HEK293 (cell line): ENCODE data around the gene SLC22A16.

Experiments used
- CTCF ChIA-PET: fragments of 350-600 bp; formaldehyde crosslinking; extraction: SDS; loops from one replicate; lab custom pipeline; 2021; ENCODE audit warnings: antibody characterized with exemption; lab: Yijun Ruan, JAX
- POLR2A ChIA-PET: fragments of 300-600 bp; formaldehyde crosslinking; extraction: SDS; loops from one replicate; lab custom pipeline; 2020; ENCODE audit warnings: antibody characterized with exemption, inconsistent platforms; lab: Yijun Ruan, JAX
- H3K27ac ChIP-seq: fragments of 200-500 bp; sonication (Bioruptor generic); 2 replicates; pipeline ENCODE4 v1.5.1; 2014; ENCODE audit warnings: low read depth, low read length, control low read depth, inconsistent platforms; ENCODE audit errors: extremely low read depth
- H3K36me3 ChIP-seq, 2 experiments: fragments of 200-500 bp in 1 of 2; sonication (Bioruptor generic) in 1 of 2; 1 replicate in 1 of 2; 2 replicates in 1 of 2; pipeline ENCODE4 v1.5.1; 2014 to 2017; ENCODE audit warnings: inconsistent platforms in 2 of 2, low read length in 2 of 2; ENCODE audit not compliant: control insufficient read depth in 2 of 2, insufficient read depth in 1 of 2
- H3K4me1 ChIP-seq: fragments of 200-500 bp; sonication (Bioruptor generic); 2 replicates; pipeline ENCODE4 v1.5.1; 2014; ENCODE audit warnings: mild to moderate bottlenecking, low read length, inconsistent platforms; ENCODE audit not compliant: control insufficient read depth, insufficient read depth
- H3K4me3 ChIP-seq: 2 replicates; pipeline ENCODE4 v1.5.1; 2011; ENCODE audit warnings: low read depth, mild to moderate bottlenecking, control low read depth, low read length, moderate library complexity
- H3K9me3 ChIP-seq: fragments of 200-500 bp; sonication (Bioruptor generic); 2 replicates; pipeline ENCODE4 v1.5.1; 2014; ENCODE audit warnings: low read depth, low read length, inconsistent platforms; ENCODE audit not compliant: control insufficient read depth, insufficient read depth
- EGR2 ChIP-seq: fragments of 450-650 bp; formaldehyde crosslinking; IDR thresholded peaks from 2 replicates; pipeline ENCODE4 v1.5.1; 2016; ENCODE audit warnings: low read depth, missing biosample characterization, missing genetic modification characterization
- GLIS1 ChIP-seq: fragments of 450-650 bp; formaldehyde crosslinking; IDR thresholded peaks from 2 replicates; pipeline ENCODE4 v1.5.1; 2016; ENCODE audit warnings: missing biosample characterization, missing genetic modification characterization
- IKZF3 ChIP-seq: fragments of 450-650 bp; IDR thresholded peaks from 2 replicates; pipeline ENCODE4 v1.5.0; 2018; ENCODE audit warnings: missing biosample characterization, mild to moderate bottlenecking, missing genetic modification characterization, moderate library complexity
- KLF17 ChIP-seq: fragments of 450-650 bp; formaldehyde crosslinking; IDR thresholded peaks from 2 replicates; pipeline ENCODE4 v1.5.1; 2016; ENCODE audit warnings: missing biosample characterization, missing genetic modification characterization
- SETDB1 ChIP-seq: IDR thresholded peaks from one replicate; pipeline ENCODE4 v1.6.1; 2017; ENCODE audit warnings: mild to moderate bottlenecking, low read length, moderate library complexity, mixed read lengths; ENCODE audit not compliant: insufficient read length
- SP7 ChIP-seq: fragments of 450-650 bp; formaldehyde crosslinking; IDR thresholded peaks from 2 replicates; pipeline ENCODE4 v1.5.1; 2016; ENCODE audit warnings: missing biosample characterization, missing genetic modification characterization
- TSHZ1 ChIP-seq: fragments of 450-650 bp; formaldehyde crosslinking; IDR thresholded peaks from 2 replicates; pipeline ENCODE4 v1.5.1; 2016; ENCODE audit warnings: missing biosample characterization, missing genetic modification characterization, borderline replicate concordance
- WT1 ChIP-seq: fragments of 450-650 bp; formaldehyde crosslinking; IDR thresholded peaks from 2 replicates; pipeline ENCODE4 v1.5.1; 2016; ENCODE audit warnings: missing biosample characterization, missing genetic modification characterization
- ZBTB17 ChIP-seq: fragments of 450-650 bp; formaldehyde crosslinking; IDR thresholded peaks from 2 replicates; pipeline ENCODE4 v1.5.1; 2016; ENCODE audit warnings: missing biosample characterization, missing genetic modification characterization
- ZBTB21 ChIP-seq: fragments of 450-650 bp; formaldehyde crosslinking; IDR thresholded peaks from 2 replicates; pipeline ENCODE4 v1.5.1; 2017; ENCODE audit warnings: missing biosample characterization, missing genetic modification characterization
- ZEB2 ChIP-seq: fragments of 450-650 bp; formaldehyde crosslinking; IDR thresholded peaks from 2 replicates; pipeline ENCODE4 v1.5.1; 2016; ENCODE audit warnings: missing biosample characterization, missing genetic modification characterization
- ZNF19 ChIP-seq: fragments of 450-650 bp; formaldehyde crosslinking; IDR thresholded peaks from 2 replicates; pipeline ENCODE4; 2016; ENCODE audit warnings: missing biosample characterization, missing genetic modification characterization, low read depth
- ZNF248 ChIP-seq: fragments of 450-650 bp; formaldehyde crosslinking; IDR thresholded peaks from 2 replicates; pipeline ENCODE4 v1.5.1; 2017; ENCODE audit warnings: missing biosample characterization, missing genetic modification characterization
- ZNF274 ChIP-seq, 2 experiments: fragments of 200-500 bp in 1 of 2; fragments of 450-650 bp in 1 of 2; sonication (Bioruptor generic) in 1 of 2; formaldehyde crosslinking in 1 of 2; IDR thresholded peaks; 2 replicates each; pipeline versions ENCODE4 v1.5.1 to v1.6.1; 2014 to 2016; ENCODE audit warnings: borderline replicate concordance in 1 of 2, inconsistent platforms in 1 of 2, low read length in 1 of 2, missing biosample characterization in 1 of 2, missing genetic modification characterization in 1 of 2
- ZNF324 ChIP-seq: fragments of 450-650 bp; formaldehyde crosslinking; IDR thresholded peaks from 2 replicates; pipeline ENCODE4 v1.5.1; 2016; ENCODE audit warnings: missing biosample characterization, missing genetic modification characterization
- ZNF37A ChIP-seq: fragments of 450-650 bp; IDR thresholded peaks from 2 replicates; pipeline ENCODE4 v1.5.1; 2018; ENCODE audit warnings: missing biosample characterization, missing genetic modification characterization
- ZNF548 ChIP-seq: fragments of 450-650 bp; formaldehyde crosslinking; IDR thresholded peaks from 2 replicates; pipeline ENCODE4 v1.5.1; 2016; ENCODE audit warnings: missing biosample characterization, missing genetic modification characterization
- ZNF610 ChIP-seq: fragments of 450-650 bp; formaldehyde crosslinking; IDR thresholded peaks from 2 replicates; pipeline ENCODE4 v1.5.1; 2016; ENCODE audit warnings: missing biosample characterization, missing genetic modification characterization, borderline replicate concordance
- ZNF629 ChIP-seq: fragments of 450-650 bp; formaldehyde crosslinking; IDR thresholded peaks from 2 replicates; pipeline ENCODE4 v1.5.1; 2017; ENCODE audit warnings: missing biosample characterization, missing genetic modification characterization
- ZNF76 ChIP-seq: fragments of 450-650 bp; formaldehyde crosslinking; IDR thresholded peaks from 2 replicates; pipeline ENCODE4; 2016; ENCODE audit warnings: low read depth, missing biosample characterization, missing genetic modification characterization, borderline replicate concordance
- TF ChIP-seq, protein P1 (sequence below): fragments of 450-650 bp; formaldehyde crosslinking; IDR thresholded peaks from 2 replicates; pipeline ENCODE4 v1.5.1; 2017; ENCODE audit warnings: missing biosample characterization, missing genetic modification characterization
- TF ChIP-seq, protein P2 (sequence below): fragments of 450-650 bp; formaldehyde crosslinking; IDR thresholded peaks from 2 replicates; pipeline ENCODE4 v1.5.1; 2016; ENCODE audit warnings: missing biosample characterization, missing genetic modification characterization, low read depth
- TF ChIP-seq, protein P3 (sequence below): fragments of 450-650 bp; formaldehyde crosslinking; IDR thresholded peaks from 2 replicates; pipeline ENCODE4 v1.5.1; 2016; ENCODE audit warnings: missing biosample characterization, missing genetic modification characterization
- TF ChIP-seq, protein P4 (sequence below): fragments of 450-650 bp; formaldehyde crosslinking; IDR thresholded peaks from 2 replicates; pipeline ENCODE4 v1.5.1; 2016; ENCODE audit warnings: missing biosample characterization, missing genetic modification characterization
- TF ChIP-seq, protein P5 (sequence below): fragments of 450-650 bp; formaldehyde crosslinking; IDR thresholded peaks from 2 replicates; pipeline ENCODE4; 2016; ENCODE audit warnings: missing biosample characterization, missing genetic modification characterization

Gene SLC22A16

DNA sequence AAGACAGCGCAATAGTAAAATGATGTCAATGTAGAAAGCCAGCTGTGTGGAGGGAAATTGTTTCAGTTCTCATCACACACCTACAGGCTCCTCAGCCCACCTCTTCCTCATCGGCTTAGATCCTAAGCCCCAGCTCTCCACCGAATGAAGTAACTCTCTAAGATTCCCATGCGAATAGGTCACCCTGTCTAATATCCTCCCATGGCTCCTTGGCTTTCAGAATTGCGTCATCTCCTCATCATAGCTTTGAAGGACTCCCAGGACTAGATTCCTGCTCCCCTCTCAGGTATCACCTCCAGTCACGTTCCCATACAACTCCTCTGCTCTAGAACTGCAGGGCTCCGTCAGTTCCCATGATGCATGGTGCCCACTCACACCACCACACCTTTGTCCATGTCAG is 16.2 kb upstream of the SLC22A16 start:
- H3K4me1 ChIP-seq: peaks cover 10% of the 10 kb centered on the region; the same call in 1 of the 2 replicates
- H3K4me3 ChIP-seq: no peak overlapping the region
- no peaks in the 10 kb centered on the region for H3K9me3 ChIP-seq
- ChIA-PET POLR2A (interaction anchor here (0.6 kb wide), 1 partner anchor 1011 kb away, joined by 3 read pairs; no protein-coding TSS in a partner anchor), CTCF (interaction anchor here (0.8 to 1.1 kb wide), 2 partner anchors 9 to 982 kb away, joined by 3 read pairs; no protein-coding TSS in a partner anchor)
- no peak overlapping the region for H3K27ac ChIP-seq
- H3K36me3 ChIP-seq: no peaks in the 10 kb centered on the region
- TF ChIP-seq WT1 (tag by site-specific recombination) (peak; percentile 70; the same call in 1 of the 2 replicates), ZNF19 (tag by site-specific recombination) (no peak), ZBTB21 (tag by site-specific recombination) (0 out of 2 replicates have a peak, but pooled peaks have one; percentile 48), EGR2 (tag by site-specific recombination) (peak; percentile 81), ZNF610 (tag by site-specific recombination) (no peak), ZNF324 (0 out of 2 replicates have a peak, but pooled peaks have one; percentile 28), GLIS1 (tag by site-specific recombination) (0 out of 2 replicates have a peak, but pooled peaks have one; percentile 25), ZNF274 (IDR thresholded peaks at IDR 0.05; ENCODE audit: low read length) (no peak), ZNF274 (tag by site-specific recombination; IDR thresholded peaks at IDR 0.05; ENCODE audit: borderline replicate concordance) (no peak), SETDB1 (no peak), ZNF629 (peak; percentile 82), TSHZ1 (tag by site-specific recombination) (peak; percentile 65; the same call in 1 of the 2 replicates), ZNF76 (0 out of 2 replicates have a peak, but pooled peaks have one; percentile 59), ZEB2 (tag by site-specific recombination) (peak; percentile 61), ZBTB17 (tag by site-specific recombination) (peak; percentile 60), SP7 (peak; percentile 54; the same call in 1 of the 2 replicates), IKZF3 (tag by site-specific recombination) (0 out of 2 replicates have a peak, but pooled peaks have one; percentile 30), ZNF548 (no peak), ZNF37A (tag by site-specific recombination) (no peak), ZNF248 (tag by site-specific recombination) (0 out of 2 replicates have a peak, but pooled peaks have one; percentile 15), KLF17 (tag by site-specific recombination) (peak; percentile 67; the same call in 1 of the 2 replicates)
- TF ChIP-seq, protein P1, sequence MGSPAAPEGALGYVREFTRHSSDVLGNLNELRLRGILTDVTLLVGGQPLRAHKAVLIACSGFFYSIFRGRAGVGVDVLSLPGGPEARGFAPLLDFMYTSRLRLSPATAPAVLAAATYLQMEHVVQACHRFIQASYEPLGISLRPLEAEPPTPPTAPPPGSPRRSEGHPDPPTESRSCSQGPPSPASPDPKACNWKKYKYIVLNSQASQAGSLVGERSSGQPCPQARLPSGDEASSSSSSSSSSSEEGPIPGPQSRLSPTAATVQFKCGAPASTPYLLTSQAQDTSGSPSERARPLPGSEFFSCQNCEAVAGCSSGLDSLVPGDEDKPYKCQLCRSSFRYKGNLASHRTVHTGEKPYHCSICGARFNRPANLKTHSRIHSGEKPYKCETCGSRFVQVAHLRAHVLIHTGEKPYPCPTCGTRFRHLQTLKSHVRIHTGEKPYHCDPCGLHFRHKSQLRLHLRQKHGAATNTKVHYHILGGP (tag by site-specific recombination): no peak
- TF ChIP-seq, protein P2, sequence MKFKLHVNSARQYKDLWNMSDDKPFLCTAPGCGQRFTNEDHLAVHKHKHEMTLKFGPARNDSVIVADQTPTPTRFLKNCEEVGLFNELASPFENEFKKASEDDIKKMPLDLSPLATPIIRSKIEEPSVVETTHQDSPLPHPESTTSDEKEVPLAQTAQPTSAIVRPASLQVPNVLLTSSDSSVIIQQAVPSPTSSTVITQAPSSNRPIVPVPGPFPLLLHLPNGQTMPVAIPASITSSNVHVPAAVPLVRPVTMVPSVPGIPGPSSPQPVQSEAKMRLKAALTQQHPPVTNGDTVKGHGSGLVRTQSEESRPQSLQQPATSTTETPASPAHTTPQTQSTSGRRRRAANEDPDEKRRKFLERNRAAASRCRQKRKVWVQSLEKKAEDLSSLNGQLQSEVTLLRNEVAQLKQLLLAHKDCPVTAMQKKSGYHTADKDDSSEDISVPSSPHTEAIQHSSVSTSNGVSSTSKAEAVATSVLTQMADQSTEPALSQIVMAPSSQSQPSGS: peak; percentile 77
- TF ChIP-seq, protein P3, sequence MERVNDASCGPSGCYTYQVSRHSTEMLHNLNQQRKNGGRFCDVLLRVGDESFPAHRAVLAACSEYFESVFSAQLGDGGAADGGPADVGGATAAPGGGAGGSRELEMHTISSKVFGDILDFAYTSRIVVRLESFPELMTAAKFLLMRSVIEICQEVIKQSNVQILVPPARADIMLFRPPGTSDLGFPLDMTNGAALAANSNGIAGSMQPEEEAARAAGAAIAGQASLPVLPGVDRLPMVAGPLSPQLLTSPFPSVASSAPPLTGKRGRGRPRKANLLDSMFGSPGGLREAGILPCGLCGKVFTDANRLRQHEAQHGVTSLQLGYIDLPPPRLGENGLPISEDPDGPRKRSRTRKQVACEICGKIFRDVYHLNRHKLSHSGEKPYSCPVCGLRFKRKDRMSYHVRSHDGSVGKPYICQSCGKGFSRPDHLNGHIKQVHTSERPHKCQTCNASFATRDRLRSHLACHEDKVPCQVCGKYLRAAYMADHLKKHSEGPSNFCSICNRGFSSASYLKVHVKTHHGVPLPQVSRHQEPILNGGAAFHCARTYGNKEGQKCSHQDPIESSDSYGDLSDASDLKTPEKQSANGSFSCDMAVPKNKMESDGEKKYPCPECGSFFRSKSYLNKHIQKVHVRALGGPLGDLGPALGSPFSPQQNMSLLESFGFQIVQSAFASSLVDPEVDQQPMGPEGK (tag by site-specific recombination): peak; percentile 68
- TF ChIP-seq, protein P4, sequence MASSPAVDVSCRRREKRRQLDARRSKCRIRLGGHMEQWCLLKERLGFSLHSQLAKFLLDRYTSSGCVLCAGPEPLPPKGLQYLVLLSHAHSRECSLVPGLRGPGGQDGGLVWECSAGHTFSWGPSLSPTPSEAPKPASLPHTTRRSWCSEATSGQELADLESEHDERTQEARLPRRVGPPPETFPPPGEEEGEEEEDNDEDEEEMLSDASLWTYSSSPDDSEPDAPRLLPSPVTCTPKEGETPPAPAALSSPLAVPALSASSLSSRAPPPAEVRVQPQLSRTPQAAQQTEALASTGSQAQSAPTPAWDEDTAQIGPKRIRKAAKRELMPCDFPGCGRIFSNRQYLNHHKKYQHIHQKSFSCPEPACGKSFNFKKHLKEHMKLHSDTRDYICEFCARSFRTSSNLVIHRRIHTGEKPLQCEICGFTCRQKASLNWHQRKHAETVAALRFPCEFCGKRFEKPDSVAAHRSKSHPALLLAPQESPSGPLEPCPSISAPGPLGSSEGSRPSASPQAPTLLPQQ (tag by site-specific recombination): peak; percentile 26; the same call in 1 of the 2 replicates
- TF ChIP-seq, protein P5, sequence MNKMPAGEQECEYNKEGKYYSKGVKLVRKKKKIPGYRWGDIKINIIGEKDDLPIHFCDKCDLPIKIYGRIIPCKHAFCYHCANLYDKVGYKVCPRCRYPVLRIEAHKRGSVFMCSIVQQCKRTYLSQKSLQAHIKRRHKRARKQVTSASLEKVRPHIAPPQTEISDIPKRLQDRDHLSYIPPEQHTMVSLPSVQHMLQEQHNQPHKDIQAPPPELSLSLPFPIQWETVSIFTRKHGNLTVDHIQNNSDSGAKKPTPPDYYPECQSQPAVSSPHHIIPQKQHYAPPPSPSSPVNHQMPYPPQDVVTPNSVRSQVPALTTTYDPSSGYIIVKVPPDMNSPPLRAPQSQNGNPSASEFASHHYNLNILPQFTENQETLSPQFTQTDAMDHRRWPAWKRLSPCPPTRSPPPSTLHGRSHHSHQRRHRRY (tag by site-specific recombination): no peak
